Activated naive CD8-positive, alpha-beta T cell treated with anti-CD3 and anti-CD28 coated beads, Interleukin-2, amount 10 ng/mL, durations not matched to agents 7 days and 5 days (primary cell): Measurements from ENCODE around the gene LAMP2. TPM values are rescaled to one million over a fixed set of nuclear protein-coding genes. Genes with fewer than 3 reads are reported as not detected.

Experiments
- total RNA-seq, 2 experiments: library from RNA; stranded (reverse); gene quantifications; one replicate each; pipeline ENCODE4 v1.2.3, GENCODE V29; 2021

Gene LAMP2
- total RNA-seq, 2 experiments from 2014 or later, result 41.8 to 41.9 TPM

Other genes starting within 250 kb of the LAMP2 start
- 10 to 100 TPM; 19.0 to 21.1 TPM for gene ZBTB33, start 218.5 kb downstream of the LAMP2 start, total RNA-seq
- gene TMEM255A, start 157.8 kb downstream of the LAMP2 start, total RNA-seq, result under 1 TPM; 0.14 to 0.34 TPM
- gene ATP1B4, start 107.2 kb downstream of the LAMP2 start, total RNA-seq, result not detected
- 10 to 100 TPM; 40.7 to 41.3 TPM for gene CUL4B, start 91.7 kb upstream of the LAMP2 start, total RNA-seq
- 10 to 100 TPM; 40.5 to 42.1 TPM for gene MCTS1, start 134.8 kb upstream of the LAMP2 start, total RNA-seq
- 10 to 100 TPM; 18.1 to 20.2 TPM for gene C1GALT1C1, start 160.8 kb upstream of the LAMP2 start, total RNA-seq